Testis (tissue), 3 donors: ENCODE data around the gene GLCCI1. TPM values are rescaled to one million over a fixed set of nuclear protein-coding genes. Genes with fewer than 3 reads are reported as not detected.
"Not testable (repeated sequence)": the region's sequence is repeated elsewhere in the genome, so short reads cannot be mapped to it uniquely, and the experiment has no call there.

ENCODE experiments used
- DNase-seq: peaks from one replicate; pipeline ENCODE4 v3.0.0-alpha.2; 2019
- H3K27ac ChIP-seq, 2 donors: fragments of 200-600 bp; sonication (generic); one replicate each; pipeline ENCODE4 v1.5.1; 2019
- H3K27me3 ChIP-seq: fragments of 200-600 bp; sonication (generic); one replicate; pipeline ENCODE4 v1.5.1; 2019
- H3K36me3 ChIP-seq: fragments of 200-600 bp; sonication (generic); one replicate; pipeline ENCODE4 v1.5.1; 2017; ENCODE audit warnings: low read depth; ENCODE audit errors: missing control alignments
- H3K4me1 ChIP-seq: fragments of 200-600 bp; sonication (generic); one replicate; pipeline ENCODE4 v1.5.1; 2019
- H3K4me3 ChIP-seq, 2 donors: fragments of 200-600 bp; sonication (generic); one replicate each; pipeline ENCODE4 v1.5.1; 2017 to 2019
- H3K9me3 ChIP-seq: fragments of 200-600 bp; sonication (generic); one replicate; pipeline ENCODE4 v1.5.1; 2017
- POLR2A ChIP-seq: fragments of 450-650 bp; IDR thresholded peaks from one replicate; pipeline ENCODE4 v1.6.1; 2017; ENCODE audit warnings: antibody characterized with exemption, mild to moderate bottlenecking, moderate library complexity
- WGBS, 2 donors: methylation state at CpG; one replicate each; pipeline ENCODE4 v1.1.5; 2018; 5-methylcytosine and 5-hydroxymethylcytosine counted together
- intact Hi-C: fragments of 100-400 bp; cut with DNase I; formaldehyde crosslinking; loops from one replicate; pipeline ENCODE4 v1.15.1; 2023; ENCODE audit warnings: low total_unique reads
- polyA plus RNA-seq: library from polyadenylated mRNA; stranded (reverse); fragments of 350-450 nt; fragmentation: Illumina TruSeq; extraction: RNeasy Lipid Tissue Mini Kit (QIAGEN cat#74804); gene quantifications from one replicate; pipeline ENCODE4 v1.2.3, GENCODE V29; 2014; ENCODE audit warnings: low read depth, low replicate concordance; ENCODE audit not compliant: insufficient read depth
- total RNA-seq, 2 donors: library from RNA; depleted of rRNA; stranded (reverse); fragments of >200 nt; gene quantifications; one replicate each; pipeline ENCODE4 v1.2.3, GENCODE V29; 2016
- TF ChIP-seq, protein P1 (sequence below), 3 experiments: fragments of 450-650 bp in 2 of 3; fragments of 200-600 bp in 1 of 3; sonication (generic) in 1 of 3; IDR thresholded peaks; one replicate each; pipeline ENCODE4 v1.5.1; 2016 to 2019; ENCODE audit warnings: antibody characterized with exemption in 3 of 3, mild to moderate bottlenecking in 2 of 3, moderate library complexity in 1 of 3

The GLCCI1 gene
- total and polyA plus RNA-seq, 3 donors from 2014 or later = 30.2 to 49.8 (median 42.2) TPM

DNA sequence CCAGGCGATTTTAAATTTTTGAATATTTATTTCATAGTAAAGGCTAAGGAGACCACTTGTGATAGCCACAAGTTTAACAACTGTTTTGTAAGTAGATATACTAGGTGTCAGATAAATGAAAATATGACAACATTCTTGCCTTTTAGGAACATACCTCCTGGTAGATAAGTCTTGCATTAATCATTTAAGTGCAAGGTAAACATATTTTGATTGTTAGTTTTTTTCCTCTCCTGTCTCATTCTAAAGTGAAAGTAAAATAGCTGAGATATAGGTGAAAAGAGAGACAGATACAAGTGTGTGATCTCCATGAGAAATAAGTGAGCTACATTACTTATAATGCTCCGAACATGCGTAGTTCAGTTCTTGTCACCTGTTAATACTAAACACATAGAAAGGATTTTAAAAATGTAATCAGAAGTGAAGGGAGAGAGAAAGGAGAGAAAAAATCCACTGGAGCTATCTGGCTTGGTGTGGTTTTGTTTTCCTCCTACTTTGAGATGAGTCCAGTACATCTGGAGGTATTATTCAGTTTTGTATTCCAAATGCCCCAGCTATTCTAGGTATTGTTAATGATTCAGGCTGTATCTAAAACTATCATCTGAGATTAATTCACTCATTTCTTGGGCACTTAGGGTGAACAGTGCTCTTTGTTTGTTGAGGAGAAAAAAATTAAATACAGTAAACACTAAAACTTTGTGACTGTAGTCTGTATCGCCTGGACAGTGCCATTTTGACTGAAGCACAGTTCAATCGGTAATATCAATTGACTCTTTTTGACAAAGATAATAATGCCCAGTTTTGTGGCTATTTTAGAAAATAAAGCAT, 21.2 kb downstream of the GLCCI1 start:
- DNase-seq = no peak
- H3K27ac ChIP-seq = no peak overlapping the region

DNA sequence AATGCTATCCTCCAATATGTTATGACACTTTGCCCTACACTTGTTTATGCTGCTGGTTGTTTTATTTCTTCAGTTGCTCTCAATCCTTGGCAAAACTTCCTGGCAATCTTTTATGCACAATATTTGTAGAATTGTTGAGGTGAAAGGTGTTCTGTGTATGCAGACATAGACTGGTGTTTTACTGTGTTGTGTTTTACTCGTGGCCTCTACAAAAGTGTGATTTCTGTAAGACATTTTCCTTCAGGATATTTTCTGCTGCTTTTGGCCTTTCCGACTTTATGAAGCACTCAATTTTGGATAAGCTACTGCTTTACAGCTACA, 21.8 kb downstream of the GLCCI1 start:
- Histone ChIP-seq H3K36me3 (no peaks in the 10 kb centered on the region), H3K27me3 (no peaks in the 10 kb centered on the region), H3K27ac (no peak overlapping the region), H3K4me1 (no peaks in the 10 kb centered on the region), H3K9me3 (no peaks in the 10 kb centered on the region), H3K4me3 (no peak overlapping the region)
- DNase-seq = no peak
- 83 to 88% methylated on average over 2 of the region's 2 CpGs for WGBS, 2 donors
- intact Hi-C loops = no loop called here
- no peak for TF ChIP-seq POLR2A
- TF ChIP-seq, protein P1, sequence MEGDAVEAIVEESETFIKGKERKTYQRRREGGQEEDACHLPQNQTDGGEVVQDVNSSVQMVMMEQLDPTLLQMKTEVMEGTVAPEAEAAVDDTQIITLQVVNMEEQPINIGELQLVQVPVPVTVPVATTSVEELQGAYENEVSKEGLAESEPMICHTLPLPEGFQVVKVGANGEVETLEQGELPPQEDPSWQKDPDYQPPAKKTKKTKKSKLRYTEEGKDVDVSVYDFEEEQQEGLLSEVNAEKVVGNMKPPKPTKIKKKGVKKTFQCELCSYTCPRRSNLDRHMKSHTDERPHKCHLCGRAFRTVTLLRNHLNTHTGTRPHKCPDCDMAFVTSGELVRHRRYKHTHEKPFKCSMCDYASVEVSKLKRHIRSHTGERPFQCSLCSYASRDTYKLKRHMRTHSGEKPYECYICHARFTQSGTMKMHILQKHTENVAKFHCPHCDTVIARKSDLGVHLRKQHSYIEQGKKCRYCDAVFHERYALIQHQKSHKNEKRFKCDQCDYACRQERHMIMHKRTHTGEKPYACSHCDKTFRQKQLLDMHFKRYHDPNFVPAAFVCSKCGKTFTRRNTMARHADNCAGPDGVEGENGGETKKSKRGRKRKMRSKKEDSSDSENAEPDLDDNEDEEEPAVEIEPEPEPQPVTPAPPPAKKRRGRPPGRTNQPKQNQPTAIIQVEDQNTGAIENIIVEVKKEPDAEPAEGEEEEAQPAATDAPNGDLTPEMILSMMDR (IDR thresholded peaks at IDR 0.05) = no peak

More for the DNA sequence above, 21.2 kb downstream of the GLCCI1 start:
- Histone ChIP-seq H3K36me3 (no peaks in the 10 kb centered on the region), H3K27me3 (no peaks in the 10 kb centered on the region), H3K4me1 (no peaks in the 10 kb centered on the region), H3K9me3 (no peaks in the 10 kb centered on the region), H3K4me3 (no peak overlapping the region)
- WGBS, 2 donors = 92 to 93% methylated on average over 5 of the region's 5 CpGs
- intact Hi-C loops = no loop called here
- TF ChIP-seq POLR2A = no peak
- TF ChIP-seq, protein P1 (IDR thresholded peaks at IDR 0.05) = no peak

DNA sequence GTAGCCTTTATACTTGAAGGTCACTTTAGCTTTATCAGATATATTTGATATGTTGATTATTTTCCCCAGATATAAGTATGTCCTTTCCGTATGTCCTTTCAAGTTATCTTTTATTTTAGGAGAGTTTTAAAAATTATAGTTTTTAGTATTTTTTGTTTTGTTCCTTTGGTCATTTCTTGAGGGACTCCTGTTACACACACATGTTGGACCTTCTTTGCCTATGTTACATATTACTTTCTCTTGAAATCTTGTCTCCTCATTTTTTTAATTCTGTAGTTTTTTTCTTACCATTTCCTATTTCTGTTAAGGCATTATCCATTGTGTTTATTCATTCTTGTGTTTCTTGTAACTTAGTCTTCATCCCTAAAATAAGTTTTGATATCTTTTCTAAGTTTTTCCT, 23.9 kb downstream of the GLCCI1 start:
- Histone ChIP-seq H3K4me3 (no peak overlapping the region), H3K36me3 (no peaks in the 10 kb centered on the region), H3K9me3 (no peaks in the 10 kb centered on the region), H3K4me1 (no peaks in the 10 kb centered on the region), H3K27ac (no peak overlapping the region), H3K27me3 (no peaks in the 10 kb centered on the region)
- DNase-seq = no peak
- WGBS, 2 donors = 85 to 94% methylated on average over 1 of the region's 1 CpG
- TF ChIP-seq POLR2A = no peak
- TF ChIP-seq, protein P1 (IDR thresholded peaks at IDR 0.05) = no peak
- intact Hi-C loops = no loop called here

DNA sequence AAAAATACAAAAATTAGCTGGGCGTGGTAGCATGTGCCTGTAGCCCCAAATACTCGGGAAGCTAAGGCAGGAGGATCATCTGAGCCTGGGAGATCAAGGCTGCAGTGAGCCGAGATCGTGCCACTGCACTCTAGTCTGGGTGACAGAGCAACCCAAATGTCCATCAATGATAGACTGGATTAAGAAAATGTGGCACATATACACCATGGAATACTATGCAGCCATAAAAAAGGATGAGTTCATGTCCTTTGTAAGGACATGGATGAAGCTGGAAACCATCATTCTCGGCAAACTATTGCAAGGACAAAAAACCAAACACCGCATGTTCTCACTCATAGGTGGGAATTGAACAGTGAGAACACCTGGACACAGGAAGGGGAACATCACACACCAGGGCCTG, 26.8 kb downstream of the GLCCI1 start:
- intact Hi-C loops, H3K36me3 ChIP-seq, H3K4me3 ChIP-seq, DNase-seq, H3K4me1 ChIP-seq, H3K9me3 ChIP-seq, H3K27me3 ChIP-seq, H3K27ac ChIP-seq: not testable (repeated sequence)
- WGBS, 2 donors = 92 to 96% methylated on average over 6 of the region's 6 CpGs

DNA sequence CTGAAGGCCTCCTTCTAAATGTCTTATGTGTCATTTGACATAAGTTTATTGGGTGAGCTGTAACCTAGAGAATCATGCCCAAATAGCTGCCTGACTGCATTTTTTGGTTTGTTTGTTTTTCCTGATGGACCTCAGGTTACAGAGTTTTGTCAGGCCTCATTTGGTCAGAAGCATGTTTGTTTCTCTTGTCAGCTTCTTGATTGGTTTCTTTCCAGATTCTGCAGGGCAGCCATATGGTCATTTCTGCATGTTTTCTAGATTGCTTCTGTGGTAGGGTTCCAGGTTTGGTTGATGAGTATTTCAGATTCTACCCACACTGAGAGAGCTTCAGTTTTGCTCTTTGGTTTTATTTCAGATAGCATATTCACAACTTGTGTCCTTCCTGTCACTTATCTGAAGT, 28.0 kb downstream of the GLCCI1 start:
- H3K9me3 ChIP-seq = no peaks in the 10 kb centered on the region
- H3K27ac ChIP-seq = no peak overlapping the region
- no peaks in the 10 kb centered on the region for H3K36me3 ChIP-seq
- DNase-seq = no peak
- H3K27me3 ChIP-seq = no peaks in the 10 kb centered on the region
- intact Hi-C loops = no loop called here
- TF ChIP-seq, protein P1 (IDR thresholded peaks at IDR 0.05) = no peak
- no peak for TF ChIP-seq POLR2A
- no peak overlapping the region for H3K4me3 ChIP-seq
- H3K4me1 ChIP-seq = no peaks in the 10 kb centered on the region
